GM19193 (cell line): Measurements from ENCODE around the gene CA5A.

Experiments used
- POLR2A ChIP-seq: IDR thresholded peaks from 4 replicates; pipeline ENCODE4 v1.6.1; 2011; ENCODE audit not compliant: insufficient read depth, insufficient read length; ENCODE audit errors: extremely low read depth

The CA5A gene

GRCh38 chr16:87931504-87931903 lies 4.8 kb downstream of the CA5A start:
- TF ChIP-seq POLR2A: no peak

GRCh38 chr16:87930456-87930855 lies 5.9 kb downstream of the CA5A start:
- no peak for TF ChIP-seq POLR2A

GRCh38 chr16:87929986-87930385 lies 6.3 kb downstream of the CA5A start:
- TF ChIP-seq POLR2A: no peak

- TF ChIP-seq POLR2A: no peak
Observed at GRCh38 chr16:87927195-87927562, 9.2 kb downstream of the CA5A start.

GRCh38 chr16:87926246-87927194 lies 9.8 kb downstream of the CA5A start:
- no peak for TF ChIP-seq POLR2A

GRCh38 chr16:87924811-87925670 lies 11.3 kb downstream of the CA5A start:
- no peak for TF ChIP-seq POLR2A

- peak; percentile 32 for TF ChIP-seq POLR2A
Observed at GRCh38 chr16:87924041-87924810, 12.1 kb downstream of the CA5A start.

GRCh38 chr16:87922250-87922871 lies 14.0 kb downstream of the CA5A start:
- TF ChIP-seq POLR2A: no peak

- no peak for TF ChIP-seq POLR2A
Observed at GRCh38 chr16:87921236-87921773, 15.0 kb downstream of the CA5A start.

GRCh38 chr16:87919681-87919994 lies 16.7 kb downstream of the CA5A start:
- no peak for TF ChIP-seq POLR2A

- TF ChIP-seq POLR2A: no peak
Observed at GRCh38 chr16:87918866-87919680, 17.3 kb downstream of the CA5A start.

GRCh38 chr16:87918338-87918737 lies 18.0 kb downstream of the CA5A start:
- no peak for TF ChIP-seq POLR2A

- TF ChIP-seq POLR2A: no peak
Observed at GRCh38 chr16:87917503-87917902, 18.8 kb downstream of the CA5A start.
